HT1080 (cell line): Measurements from ENCODE around the gene ARRB2. TPM values are rescaled to one million over a fixed set of nuclear protein-coding genes. Genes with fewer than 3 reads are reported as not detected.
"Not testable (repeated sequence)": the region's sequence is repeated elsewhere in the genome, so short reads cannot be mapped to it uniquely, and the experiment has no call there.

Source experiments
- DNase-seq: peaks from one replicate; pipeline ENCODE4 v3.0.0-alpha.2; 2015; ENCODE audit warnings: low read depth
- total RNA-seq: library from RNA; depleted of rRNA; stranded (reverse); fragments of >200 nt; shearing (Covaris generic); gene quantifications from 2 replicates; pipeline ENCODE4 v1.2.3, GENCODE V29; 2014

ARRB2 gene
- total RNA-seq, 1 experiment from 2014 or later = 27.4 TPM

DNA sequence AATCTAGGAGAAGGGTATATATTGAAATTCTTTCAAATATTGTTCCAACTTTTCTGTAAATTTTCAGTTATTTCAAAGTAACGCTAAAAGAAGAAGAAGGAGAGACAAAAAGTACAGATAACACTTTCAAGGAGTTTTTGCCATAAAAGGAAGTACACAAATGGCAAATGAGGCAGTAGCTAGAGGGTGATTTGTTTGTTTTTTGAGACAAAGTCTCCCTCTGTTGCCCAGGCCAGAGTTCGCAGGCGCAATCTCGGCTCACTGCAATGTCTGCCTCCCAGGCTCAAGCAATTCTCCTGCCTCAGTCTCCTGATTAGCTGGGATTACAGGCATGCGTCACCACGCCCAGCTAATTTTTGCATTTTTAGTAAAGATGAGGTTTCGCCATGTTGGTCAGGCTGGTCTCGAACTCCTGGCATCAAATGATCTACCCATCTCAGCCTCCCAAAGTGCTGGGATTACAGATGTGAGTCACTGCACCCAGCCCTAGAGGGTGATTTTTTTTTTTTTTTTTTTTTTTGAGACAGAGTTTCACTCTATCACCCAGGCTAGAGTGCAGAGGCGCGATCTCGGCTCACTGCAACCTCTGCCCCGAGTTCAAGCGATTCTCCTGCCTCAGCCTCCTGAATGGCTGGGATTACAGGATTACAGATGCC, 10.9 kb upstream of the ARRB2 start:
- DNase-seq = not testable (repeated sequence)

DNA sequence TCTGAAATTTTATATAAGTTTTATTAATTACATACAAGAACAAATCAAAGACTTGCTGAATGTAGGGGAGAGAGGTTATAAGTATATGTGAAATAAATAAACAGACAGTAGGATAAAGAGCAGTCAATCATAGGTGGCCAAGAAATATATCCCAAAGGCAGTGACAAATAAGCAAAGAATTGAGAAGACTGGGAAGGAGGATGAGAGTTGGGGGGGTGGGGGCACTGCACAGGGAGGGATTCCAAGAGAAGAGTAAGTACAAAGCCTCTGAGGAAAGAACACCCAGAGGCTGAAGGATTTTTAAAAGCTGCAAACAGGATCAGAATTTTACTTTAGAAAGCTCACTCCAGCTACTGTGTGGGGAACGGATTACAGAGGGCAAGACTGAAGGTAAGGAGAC, 9.3 kb upstream of the ARRB2 start:
- no peak for DNase-seq

GRCh38 chr17:4703330-4703691, 7.1 kb upstream of the ARRB2 start:
- DNase-seq = no peak

DNA sequence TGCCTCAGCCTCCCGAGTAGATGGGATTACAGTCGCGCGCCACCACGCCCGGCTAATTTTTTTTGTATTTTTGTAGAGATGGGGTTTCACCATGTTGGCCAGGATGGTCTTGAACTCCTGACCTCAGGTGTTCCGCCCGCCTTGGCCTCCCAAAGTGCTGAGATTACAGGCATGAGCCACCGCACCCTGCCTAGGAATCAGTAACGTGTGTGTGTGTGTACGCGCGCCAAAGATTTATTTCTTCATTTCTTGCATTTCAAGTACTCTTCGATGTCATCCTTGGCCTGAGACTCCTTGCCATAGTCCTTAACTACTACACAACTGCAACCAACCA, 5.9 kb upstream of the ARRB2 start:
- DNase-seq = not testable (repeated sequence)

DNA sequence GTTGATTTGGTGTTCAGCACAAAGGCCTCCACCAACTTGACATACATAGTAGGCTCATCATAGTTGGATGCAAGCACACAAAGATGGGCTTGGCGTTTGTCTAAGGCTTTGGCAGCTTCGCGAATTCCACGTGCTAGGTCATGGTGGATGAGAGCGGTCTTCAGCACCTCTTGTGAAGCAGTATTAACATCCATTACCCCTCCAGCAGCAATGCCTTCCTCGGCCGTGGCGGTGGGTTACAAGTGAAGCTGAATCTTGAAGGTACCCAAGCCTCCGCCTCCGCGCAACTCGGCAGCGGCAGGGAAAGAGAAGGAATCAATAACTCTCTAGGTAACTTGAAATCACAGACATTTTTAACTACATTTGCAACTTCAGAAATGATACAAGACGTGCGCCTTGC, 5.4 kb upstream of the ARRB2 start:
- DNase-seq = no peak

GRCh38 chr17:4706121-4706520, 4.3 kb upstream of the ARRB2 start:
- DNase-seq = peak; percentile 58

DNA sequence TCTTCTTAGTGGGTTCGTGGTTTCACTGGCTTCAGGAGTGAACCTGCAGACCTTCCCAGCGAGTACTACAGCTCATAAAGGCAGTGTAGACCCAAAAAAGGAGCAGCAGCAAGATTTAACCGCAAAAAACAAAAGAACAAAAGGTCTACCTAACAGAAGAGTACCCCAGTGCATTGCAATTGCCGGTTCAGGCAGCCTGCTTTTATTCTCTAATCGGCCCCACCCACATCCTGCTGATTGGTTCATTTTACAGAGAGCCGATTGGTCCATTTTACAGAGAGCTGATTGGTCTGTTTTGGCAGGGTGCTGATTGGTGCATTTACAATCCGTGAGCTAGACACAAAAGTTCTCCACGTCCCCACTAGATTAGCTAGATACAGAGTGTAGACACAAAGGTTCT, 2.0 kb upstream of the ARRB2 start:
- DNase-seq = peak; percentile 18

DNA sequence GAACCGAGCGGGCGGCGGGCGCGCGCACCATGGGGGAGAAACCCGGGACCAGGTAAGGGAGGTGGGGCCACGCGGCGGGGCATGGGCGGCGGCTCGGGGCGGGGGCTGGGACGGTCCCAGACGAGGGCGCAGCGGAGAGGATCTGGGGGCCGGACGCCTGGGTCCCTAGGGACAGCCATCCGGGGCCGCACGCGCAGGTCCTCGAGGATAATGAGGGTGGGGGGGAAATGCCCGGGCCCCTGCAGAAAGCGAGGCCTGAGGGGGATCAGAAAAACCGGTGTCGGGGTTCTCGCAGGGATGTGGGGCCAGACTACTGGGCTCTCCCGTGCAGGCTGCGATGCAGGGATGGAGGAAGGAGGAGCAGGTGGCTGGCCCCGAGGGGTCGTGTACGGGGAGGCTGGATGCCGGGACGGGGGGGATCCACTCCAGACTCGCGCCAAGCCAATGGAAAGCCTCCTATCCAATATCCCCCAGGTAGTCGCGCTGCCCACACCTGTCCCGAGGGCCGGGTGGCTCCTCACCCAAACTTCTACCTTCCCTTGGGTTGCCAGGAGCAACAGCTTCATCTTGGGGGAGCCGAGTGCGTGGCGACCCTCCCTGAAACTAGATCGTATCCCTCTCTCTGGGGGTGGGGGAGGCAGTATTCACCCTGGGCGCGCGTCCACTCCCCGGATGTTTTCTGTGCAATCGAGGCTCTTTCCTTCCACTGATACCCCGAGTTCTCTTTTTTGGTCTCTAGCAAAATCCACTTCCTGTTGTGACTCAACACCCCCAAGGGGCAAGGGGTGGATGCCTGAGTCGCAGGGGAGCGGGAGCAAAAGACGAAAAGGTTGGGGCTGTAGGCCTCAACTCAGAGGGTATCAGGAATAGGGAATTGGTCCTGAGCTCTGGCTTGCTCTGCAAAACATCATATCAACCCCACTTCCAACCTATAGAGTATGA, 532 bp downstream of the ARRB2 start:
- no peak for DNase-seq

DNA sequence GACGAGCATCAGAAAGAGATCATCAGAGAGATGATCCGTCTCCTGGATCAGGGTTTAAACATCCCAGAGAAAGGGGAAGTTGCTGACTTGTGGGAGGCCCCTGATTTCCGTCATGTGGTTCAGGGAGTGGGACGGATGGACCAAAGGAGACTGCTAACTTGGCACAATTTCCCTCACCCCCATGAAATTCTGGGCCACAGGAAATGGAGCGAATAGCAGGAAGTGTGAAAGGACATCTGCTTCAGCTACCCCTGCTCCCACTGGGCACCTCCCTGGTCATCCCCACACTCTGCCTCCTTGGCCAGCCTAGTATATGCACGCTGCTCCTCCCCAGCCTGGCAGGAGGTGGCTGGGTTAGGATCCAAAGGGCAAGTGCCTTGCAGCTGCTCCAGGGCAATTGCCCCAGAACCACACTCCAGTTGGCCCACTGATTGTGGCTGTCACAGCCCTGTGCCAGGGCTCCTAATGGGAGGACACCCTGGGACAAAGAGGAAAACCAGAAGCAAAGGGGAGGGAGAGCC, 1.3 kb downstream of the ARRB2 start:
- DNase-seq = no peak

- DNase-seq = no peak
Measured at GRCh38 chr17:4712526-4712925, 2.1 kb downstream of the ARRB2 start.

DNA sequence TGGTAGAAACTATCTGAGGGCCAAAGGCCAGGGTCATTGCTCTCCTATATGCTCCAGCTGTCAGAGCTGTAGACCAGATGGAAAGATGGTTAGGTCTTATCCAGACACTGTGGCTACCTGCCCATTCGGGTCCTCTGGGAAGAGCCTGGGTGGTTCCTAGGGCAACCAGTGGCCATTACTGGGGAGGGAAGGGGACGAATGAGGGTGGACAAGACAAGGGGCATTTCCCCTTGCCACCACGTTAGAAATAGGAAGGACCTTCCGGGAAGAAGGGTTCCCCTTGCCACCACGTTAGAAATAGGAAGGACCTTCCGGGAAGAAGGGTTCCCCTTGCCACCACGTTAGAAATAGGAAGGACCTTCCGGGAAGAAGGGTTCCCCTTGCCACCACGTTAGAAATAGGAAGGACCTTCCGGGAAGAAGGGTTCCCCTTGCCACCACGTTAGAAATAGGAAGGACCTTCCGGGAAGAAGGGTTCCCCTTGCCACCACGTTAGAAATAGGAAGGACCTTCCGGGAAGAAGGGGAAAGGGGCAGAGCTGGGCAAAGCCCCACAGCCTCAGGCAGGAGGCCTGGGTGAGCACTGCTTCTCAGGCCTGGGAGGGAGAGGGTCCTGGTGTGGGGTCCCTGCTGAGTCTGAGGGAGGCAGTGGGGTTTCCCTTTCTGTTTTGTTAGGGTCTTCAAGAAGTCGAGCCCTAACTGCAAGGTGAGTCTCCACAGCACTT, 4.1 kb downstream of the ARRB2 start:
- DNase-seq = not testable (repeated sequence)

GRCh38 chr17:4715063-4715744, 4.8 kb downstream of the ARRB2 start:
- DNase-seq = no peak

DNA sequence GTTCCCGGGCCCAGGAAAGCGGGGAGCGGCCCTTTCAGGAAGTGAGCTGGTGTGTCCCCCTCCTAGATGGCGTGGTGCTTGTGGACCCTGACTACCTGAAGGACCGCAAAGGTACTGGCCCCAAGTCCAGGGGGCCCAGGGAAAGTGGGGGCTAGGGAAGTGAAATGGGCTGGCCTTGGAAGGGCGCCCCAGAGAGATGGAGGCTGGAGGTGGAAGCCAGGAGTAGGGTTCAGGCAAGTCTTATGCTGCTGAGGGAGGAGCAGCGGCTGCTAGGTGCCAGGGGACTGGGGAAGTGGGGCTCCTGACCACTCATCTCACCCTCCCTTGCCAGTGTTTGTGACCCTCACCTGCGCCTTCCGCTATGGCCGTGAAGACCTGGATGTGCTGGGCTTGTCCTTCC, 5.6 kb downstream of the ARRB2 start:
- DNase-seq = no peak

- no peak for DNase-seq
Measured at GRCh38 chr17:4717791-4718190, 7.4 kb downstream of the ARRB2 start.

GRCh38 chr17:4718276-4718675, 7.8 kb downstream of the ARRB2 start:
- DNase-seq = no peak

DNA sequence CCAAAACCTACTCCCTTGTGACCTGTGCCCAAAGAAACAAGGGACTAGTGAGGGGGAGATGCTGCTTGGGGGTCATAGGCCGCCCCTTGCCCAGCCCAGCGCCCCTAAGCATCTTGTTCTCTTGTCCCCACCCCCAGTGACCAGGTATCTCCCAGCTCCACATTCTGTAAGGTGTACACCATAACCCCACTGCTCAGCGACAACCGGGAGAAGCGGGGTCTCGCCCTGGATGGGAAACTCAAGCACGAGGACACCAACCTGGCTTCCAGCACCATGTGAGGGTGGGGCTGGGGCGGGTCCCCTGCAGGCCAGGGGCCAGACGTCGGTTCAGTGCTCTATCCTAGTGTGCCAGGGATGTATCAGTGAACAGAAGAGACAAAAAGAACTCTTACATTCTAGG, 8.7 kb downstream of the ARRB2 start:
- DNase-seq = no peak

- DNase-seq = no peak
Measured at GRCh38 chr17:4719684-4720221, 9.3 kb downstream of the ARRB2 start.

DNA sequence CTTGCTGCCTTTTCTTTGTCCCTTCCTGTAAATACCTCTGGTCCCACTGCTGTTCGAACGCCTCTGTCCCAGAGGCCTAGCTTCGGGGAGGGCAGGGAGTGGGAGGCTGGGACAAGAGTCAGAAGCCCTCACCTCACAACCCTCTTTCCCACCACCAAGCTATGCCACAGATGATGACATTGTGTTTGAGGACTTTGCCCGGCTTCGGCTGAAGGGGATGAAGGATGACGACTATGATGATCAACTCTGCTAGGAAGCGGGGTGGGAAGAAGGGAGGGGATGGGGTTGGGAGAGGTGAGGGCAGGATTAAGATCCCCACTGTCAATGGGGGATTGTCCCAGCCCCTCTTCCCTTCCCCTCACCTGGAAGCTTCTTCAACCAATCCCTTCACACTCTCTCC, 10.4 kb downstream of the ARRB2 start:
- DNase-seq = no peak

- peak; percentile 63 for DNase-seq
Measured at GRCh38 chr17:4721203-4722135, 11.0 kb downstream of the ARRB2 start.

DNA sequence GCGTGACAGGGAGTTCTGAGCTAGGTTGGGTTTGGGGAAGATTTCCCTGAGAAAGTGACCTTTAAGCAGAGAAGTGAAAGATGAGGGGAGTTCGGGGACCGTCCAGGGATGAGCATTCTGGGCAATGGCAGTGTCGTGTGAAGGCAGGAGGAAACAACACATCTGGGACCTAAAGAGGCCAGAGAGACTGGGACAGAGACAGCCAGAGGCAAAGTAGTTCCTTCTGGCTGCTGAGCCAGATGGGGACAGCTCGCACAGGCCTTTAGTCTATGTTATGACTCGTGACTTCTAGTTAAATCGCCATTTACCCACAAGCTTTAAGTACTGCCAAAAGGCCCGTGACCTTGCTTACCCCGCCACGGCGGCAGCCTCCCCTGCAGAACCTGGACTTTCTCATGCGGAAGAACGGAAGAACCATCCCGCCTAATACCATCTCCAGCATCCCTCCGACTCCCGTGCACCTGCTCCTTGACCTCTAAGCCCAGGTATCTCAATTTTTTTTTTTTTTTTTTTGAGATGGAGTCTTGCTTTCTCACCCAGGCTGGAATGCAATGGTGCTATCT, 12.3 kb downstream of the ARRB2 start:
- no peak for DNase-seq
